BJ (cell line): ENCODE results near the gene MYL10. TPM values are rescaled to one million over a fixed set of nuclear protein-coding genes. Genes with fewer than 3 reads are reported as not detected.

ENCODE experiments used
- CTCF ChIA-PET: fragments of 350-600 bp; formaldehyde crosslinking; extraction: SDS; loops from one replicate; lab custom pipeline; 2021; ENCODE audit warnings: antibody characterized with exemption, inconsistent platforms; lab: Yijun Ruan, JAX
- POLR2A ChIA-PET: fragments of 300-600 bp; sonication (Branson Sonifier 250); formaldehyde crosslinking; extraction: SDS; loops from one replicate; lab custom pipeline; 2021; ENCODE audit warnings: antibody characterized with exemption; lab: Charles Lee
- DNase-seq: peaks from one replicate; pipeline ENCODE4 v3.0.0-alpha.2; 2011; ENCODE audit warnings: low read depth
- H3K27me3 ChIP-seq: 2 replicates; pipeline ENCODE4 v1.6.0; 2011; ENCODE audit warnings: low read length; ENCODE audit not compliant: control insufficient read depth, insufficient read depth
- H3K36me3 ChIP-seq: 2 replicates; pipeline ENCODE4 v1.5.1; 2011; ENCODE audit warnings: low read length; ENCODE audit not compliant: control insufficient read depth, insufficient read depth
- H3K4me3 ChIP-seq: 2 replicates; pipeline ENCODE4 v1.5.1; 2011; ENCODE audit warnings: low read depth, mild to moderate bottlenecking, control low read depth, low read length
- polyA plus RNA-seq: library from polyadenylated mRNA; depleted of rRNA; stranded (reverse); fragments of >200 nt; gene quantifications from 2 replicates; pipeline ENCODE4 v1.2.3, GENCODE V29; 2011
- TF ChIP-seq, protein P1 (sequence below): IDR thresholded peaks from 2 replicates; pipeline ENCODE4 v1.5.1; 2011; ENCODE audit warnings: low read depth, mild to moderate bottlenecking, control low read depth, inconsistent platforms, low read length, moderate library complexity; ENCODE audit not compliant: insufficient read depth

Gene MYL10
- polyA plus RNA-seq, 1 experiment: 0.07 TPM

DNA sequence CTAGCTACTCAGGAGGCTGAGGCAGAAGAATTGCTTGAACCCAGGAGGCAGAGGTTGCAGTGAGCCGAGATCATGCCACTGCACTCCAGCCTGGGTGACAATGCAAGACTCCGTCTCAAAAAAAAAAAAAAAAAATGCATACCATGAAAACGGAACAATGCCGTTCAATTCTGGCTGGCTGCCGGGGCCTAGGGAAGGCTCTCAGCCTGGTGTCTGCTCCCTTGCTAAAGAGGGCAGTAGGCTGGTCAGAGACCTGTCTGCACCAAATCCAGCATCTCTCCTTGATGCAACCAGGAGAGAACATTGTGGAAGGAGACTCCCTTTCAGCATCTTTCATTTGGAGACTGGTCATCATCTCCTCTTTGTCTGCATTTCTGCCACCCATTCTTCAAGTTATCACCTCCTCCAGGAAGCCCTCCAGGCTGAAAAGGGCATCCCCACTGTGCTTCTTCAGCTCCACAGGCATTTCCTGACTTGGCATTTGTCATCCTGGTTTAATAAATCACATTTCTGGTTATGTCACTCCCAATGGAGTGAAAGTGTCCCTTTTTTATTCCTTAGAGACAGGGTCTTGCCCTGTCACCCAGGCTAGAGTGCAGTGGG, 24.7 kb downstream of the MYL10 start:
- POLR2A ChIA-PET: no interaction called here
- CTCF ChIA-PET: interaction anchor here (1.2 to 2.9 kb wide), 5 partner anchors 9 to 641 kb away, joined by 3 to 11 read pairs (median 4); no protein-coding TSS in a partner anchor
- TF ChIP-seq, protein P1, sequence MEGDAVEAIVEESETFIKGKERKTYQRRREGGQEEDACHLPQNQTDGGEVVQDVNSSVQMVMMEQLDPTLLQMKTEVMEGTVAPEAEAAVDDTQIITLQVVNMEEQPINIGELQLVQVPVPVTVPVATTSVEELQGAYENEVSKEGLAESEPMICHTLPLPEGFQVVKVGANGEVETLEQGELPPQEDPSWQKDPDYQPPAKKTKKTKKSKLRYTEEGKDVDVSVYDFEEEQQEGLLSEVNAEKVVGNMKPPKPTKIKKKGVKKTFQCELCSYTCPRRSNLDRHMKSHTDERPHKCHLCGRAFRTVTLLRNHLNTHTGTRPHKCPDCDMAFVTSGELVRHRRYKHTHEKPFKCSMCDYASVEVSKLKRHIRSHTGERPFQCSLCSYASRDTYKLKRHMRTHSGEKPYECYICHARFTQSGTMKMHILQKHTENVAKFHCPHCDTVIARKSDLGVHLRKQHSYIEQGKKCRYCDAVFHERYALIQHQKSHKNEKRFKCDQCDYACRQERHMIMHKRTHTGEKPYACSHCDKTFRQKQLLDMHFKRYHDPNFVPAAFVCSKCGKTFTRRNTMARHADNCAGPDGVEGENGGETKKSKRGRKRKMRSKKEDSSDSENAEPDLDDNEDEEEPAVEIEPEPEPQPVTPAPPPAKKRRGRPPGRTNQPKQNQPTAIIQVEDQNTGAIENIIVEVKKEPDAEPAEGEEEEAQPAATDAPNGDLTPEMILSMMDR: no peak
- H3K4me3 ChIP-seq: no peak overlapping the region
- no peak for DNase-seq
- H3K36me3 ChIP-seq: no peaks in the 10 kb centered on the region
- no peaks in the 10 kb centered on the region for H3K27me3 ChIP-seq

DNA sequence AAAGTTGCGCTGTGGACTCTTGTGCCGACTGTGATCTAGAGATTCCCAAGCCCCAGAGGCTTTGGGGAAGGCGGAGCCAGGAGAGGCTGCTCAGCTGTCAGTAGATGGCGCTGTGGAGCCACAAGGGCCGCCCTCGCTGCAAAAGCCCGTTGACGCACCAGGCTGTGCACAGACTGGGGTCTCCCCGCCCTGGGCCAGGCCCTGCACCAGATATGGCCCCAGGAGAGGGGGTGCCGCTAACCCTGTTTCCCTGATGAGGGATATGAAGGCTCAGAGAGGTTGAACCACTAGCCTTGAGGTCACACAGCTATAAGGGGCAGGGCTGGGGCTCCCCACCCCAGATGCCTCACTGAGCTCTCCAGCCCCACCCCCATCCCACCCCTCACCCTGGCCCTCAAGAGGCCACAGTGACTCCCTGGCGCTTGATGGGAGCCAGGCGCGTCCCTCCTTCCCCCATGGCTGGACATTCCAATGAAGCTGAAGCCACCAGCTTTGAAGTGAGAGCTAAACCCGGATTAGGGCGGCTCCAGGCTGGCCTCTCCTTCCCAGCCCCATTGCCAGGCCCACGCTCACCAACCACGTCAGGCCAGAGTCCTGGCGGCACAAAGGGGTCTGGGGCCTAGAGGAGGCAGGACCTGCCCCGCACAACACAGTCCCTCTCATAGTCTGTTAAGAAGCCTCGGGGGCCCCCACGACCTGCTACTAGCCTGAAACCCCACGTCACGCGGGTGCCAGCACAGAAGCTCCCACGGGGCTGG, 26.4 kb downstream of the MYL10 start:
- POLR2A ChIA-PET: no interaction called here
- TF ChIP-seq, protein P1: peak; percentile 98
- CTCF ChIA-PET: interaction anchor here (0.6 to 2.9 kb wide), 35 partner anchors 9 to 669 kb away, joined by 3 to 30 read pairs (median 6); no protein-coding TSS in a partner anchor

DNA sequence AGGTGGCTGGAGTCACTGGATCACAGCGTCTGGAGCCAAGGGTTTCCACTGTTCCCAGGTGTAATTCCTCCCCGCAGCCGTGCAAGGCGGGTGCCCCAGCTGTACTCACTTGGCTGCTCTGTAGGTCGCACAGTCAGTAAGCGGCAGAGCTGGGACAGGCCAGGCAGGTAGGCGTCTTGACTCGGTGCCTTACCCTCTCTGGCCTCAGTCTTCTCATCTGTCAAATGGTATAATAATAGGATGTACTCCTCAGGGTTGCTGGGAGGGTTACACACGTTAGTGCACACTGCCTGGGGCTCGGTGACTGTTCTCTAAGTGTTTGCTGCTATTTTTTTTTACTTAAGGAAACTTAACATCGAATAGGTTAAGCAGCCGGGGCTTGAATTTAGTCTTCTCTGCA, 27.0 kb downstream of the MYL10 start:
- TF ChIP-seq, protein P1: no peak
- CTCF ChIA-PET: interaction anchor here (1.0 to 2.9 kb wide), 26 partner anchors 9 to 670 kb away, joined by 3 to 30 read pairs (median 6); no protein-coding TSS in a partner anchor
- H3K36me3 ChIP-seq: no peaks in the 10 kb centered on the region
- H3K27me3 ChIP-seq: no peaks in the 10 kb centered on the region
- DNase-seq: no peak
- POLR2A ChIA-PET: no interaction called here
- no peak overlapping the region for H3K4me3 ChIP-seq

More for the DNA sequence above, 26.4 kb downstream of the MYL10 start:
- DNase-seq: no peak
- Histone ChIP-seq H3K27me3 (no peaks in the 10 kb centered on the region), H3K36me3 (no peaks in the 10 kb centered on the region), H3K4me3 (no peak overlapping the region)

DNA sequence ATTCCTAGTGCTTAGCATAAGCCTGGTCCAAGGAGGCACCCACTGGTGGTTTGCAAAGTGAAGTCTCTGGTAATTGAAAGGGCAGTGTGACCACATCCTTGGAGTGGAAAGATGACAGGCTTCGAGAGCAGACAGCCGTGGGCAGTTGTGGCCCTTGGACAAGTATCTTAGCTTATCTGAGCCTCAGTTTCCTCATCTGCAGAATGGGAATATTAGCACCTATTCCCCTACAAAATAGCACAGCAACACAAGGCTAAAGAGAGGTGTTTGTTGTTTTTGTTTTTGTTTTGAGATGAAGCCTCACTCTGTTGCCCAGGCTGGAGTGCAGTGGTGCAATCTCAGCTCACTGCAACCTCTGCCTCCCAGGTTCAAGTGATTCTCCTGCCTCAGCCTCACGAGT, 29.3 kb downstream of the MYL10 start:
- H3K36me3 ChIP-seq: no peaks in the 10 kb centered on the region
- TF ChIP-seq, protein P1: no peak
- 0 out of 2 replicates have a peak, but pooled peaks cover 3% of the 10 kb centered on the region for H3K27me3 ChIP-seq
- CTCF ChIA-PET: interaction anchor here (1.0 to 2.9 kb wide), 10 partner anchors 13 to 673 kb away, joined by 3 to 7 read pairs (median 4); no protein-coding TSS in a partner anchor
- no peak overlapping the region for H3K4me3 ChIP-seq
- DNase-seq: no peak
- POLR2A ChIA-PET: no interaction called here
